ENCODE data around the gene CBLIF. TPM values are rescaled to one million over a fixed set of nuclear protein-coding genes. Genes with fewer than 3 reads are reported as not detected.

The CBLIF gene
- total RNA-seq, 1 donor from 2014 or later = not detected

DNA sequence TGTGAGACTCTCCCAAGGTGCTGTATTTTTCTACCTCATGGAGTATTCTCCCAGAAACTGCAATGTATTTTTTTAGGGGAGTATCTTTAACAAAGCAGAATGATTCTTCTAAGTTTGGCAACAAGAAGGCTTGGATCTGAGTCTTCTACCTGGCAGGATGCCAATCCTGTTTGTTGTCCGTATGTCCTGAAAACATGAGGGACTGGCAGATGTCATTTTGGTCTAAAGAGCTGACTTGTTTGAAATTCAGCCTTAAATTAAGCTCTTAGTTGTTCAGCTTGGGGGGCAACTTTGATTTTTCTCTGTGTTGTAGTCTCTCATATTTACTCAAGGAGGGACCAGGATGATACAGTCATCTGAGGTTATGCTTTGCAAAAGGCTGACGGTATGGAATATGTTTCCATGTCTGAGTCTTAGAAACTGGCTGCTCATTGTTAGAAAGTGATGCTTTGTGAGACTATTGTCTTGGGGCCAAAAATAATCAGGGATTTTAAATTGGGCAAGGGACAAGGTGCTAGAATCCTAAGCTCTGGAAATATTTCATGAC lies 44.1 kb downstream of the CBLIF start:
- intact Hi-C loops (cut with micrococcal nuclease) = no loop called here

DNA sequence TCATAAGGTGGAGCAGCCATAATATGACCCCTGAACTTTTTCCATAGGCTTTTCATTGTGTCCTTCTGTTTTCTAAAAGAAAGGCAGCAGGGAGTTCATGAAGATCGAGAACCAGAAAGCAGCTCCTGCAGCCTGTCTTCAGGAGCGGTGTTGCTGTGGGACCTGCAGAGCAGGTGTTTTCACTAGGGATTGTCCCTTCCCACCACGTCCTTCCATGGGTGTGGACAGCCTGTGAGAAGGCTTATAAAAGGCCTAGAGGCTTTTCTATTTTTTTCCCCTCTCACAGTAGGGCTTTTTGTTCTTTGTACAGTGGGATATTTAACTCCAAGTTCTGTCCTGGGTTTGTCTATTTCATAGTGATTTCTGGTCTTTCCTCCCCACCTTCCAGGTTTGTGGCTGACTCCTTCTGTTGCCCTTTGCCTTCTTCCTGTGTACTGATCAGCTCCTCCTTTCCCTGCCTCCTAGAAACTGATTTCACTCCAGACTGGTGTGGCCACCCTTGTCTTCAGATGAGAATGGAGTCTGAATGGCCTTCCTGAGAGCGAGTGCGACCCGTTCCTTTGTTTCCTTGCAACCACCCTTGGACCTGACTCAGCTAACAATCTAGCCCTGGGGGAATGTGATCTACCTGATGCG lies 44.8 kb downstream of the CBLIF start:
- intact Hi-C loops (cut with micrococcal nuclease) = no loop called here

DNA sequence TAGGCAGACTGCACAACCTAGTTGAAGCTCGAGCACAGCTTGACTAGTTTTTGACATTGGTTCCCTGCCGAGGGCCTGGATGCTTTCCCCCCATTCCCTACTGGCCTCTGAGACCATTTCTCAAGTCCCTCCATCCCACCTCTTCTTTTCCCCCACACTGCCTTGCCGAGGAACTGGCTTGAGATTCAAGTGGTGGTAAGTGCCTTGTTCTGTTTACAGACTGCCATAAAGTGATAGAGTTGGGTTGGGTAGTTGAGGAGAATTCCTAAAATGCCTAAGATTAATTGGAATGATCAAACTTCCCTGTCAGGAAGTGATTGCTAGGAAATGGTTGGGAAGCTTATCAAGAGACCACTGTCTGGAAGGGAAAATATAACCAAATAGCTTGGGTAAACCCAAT lies 50.9 kb downstream of the CBLIF start:
- intact Hi-C loops (cut with micrococcal nuclease) = no loop called here

DNA sequence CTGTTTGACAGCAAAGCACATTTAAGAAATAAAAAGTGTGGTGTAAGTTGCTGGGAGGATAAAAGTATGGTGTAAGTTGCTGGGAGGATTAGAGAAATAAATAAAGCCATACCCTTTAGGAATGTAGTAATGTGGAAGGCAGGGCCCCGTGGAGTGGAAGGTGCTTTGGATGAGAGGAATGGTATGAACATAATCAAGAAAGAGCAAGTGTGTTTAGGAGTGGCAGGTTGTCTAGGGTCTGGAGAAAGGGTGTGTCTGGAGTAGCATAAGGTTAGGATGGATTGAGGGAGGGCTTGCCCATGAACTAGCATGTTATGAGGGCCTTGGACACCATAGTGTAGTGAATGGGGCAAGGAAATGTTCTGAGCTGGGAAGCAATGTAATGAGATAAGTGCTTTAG lies 52.8 kb downstream of the CBLIF start:
- intact Hi-C loops (cut with micrococcal nuclease) = no loop called here

DNA sequence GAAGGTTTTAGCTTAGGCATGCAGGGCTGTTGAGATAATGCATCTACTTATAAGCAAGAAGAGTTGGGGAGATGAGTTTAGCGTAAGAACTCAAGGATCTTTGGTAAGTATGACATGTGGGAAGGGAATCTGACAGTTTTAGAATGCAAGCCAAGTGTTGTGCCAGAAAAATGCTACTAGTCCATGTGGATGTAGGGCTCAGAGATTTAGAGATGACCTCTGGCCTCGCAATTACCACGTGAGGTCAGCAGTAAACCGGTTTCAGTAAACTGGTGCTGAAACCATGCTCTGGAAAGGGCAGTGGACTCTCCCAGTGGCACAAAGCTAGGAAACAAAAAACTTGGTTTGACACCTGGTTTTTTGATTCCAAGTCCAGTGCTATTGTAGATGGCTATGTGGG lies 53.7 kb downstream of the CBLIF start:
- intact Hi-C loops (cut with micrococcal nuclease) = no loop called here

DNA sequence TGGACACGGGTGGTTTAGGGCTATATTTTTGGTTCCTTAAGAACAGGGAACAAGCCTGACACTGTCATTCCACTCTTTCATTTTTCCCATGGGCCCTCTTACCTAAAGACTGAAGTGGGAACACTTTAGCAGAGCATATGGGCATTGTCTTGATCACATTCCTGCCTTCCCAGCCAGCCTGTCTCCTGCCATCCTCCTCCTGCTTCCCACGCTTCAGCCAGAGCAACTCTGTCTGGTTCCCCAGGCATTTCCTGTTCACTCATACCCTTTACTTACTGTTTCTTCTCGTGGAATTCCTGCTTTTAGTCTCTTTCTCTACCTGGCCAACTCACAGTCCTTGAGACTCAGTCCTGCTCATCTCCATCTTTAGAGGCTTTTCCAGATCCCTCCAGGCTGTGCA lies 57.5 kb downstream of the CBLIF start:
- intact Hi-C loops (cut with micrococcal nuclease) = loop anchor here (2.0 kb wide), 1 partner anchor 15 kb away; no protein-coding TSS in a partner anchor

DNA sequence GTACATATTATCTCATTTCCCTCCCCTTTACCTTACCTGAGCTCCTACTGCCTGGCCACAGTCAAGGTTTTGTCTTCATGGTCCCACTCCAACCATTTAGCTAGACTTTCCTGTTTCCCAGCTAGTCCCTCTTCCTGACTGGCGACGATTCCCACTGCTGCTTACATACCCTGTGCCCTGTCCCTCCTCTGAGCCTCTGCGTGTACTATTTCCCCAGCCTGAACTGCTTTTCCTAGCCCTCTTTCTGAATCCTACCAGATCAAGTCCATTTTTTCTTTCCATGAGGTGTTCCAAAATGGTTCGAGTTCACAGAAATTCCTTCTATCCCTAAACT lies 58.1 kb downstream of the CBLIF start:
- intact Hi-C loops (cut with micrococcal nuclease) = no loop called here

DNA sequence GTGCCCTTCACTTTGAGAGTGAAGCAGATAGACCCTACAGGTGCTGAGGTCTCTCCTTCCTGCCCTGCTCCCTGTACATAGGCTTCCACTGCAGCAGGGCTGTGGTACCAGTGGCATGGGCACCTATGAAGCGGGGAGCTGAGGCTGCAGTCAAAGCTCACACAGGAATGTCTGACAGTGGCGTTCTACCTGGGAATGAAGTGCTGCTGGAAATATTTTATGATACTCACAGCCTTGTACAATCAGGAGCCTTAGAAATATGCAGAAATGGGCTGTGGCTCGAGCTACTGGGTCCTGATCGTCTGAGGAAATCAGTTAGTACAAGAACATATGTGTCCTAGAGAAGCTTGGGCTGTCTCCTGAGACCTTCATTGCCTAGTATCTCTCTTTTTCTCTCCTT lies 59.5 kb downstream of the CBLIF start:
- intact Hi-C loops (cut with micrococcal nuclease) = loop anchor here (2.0 kb wide), 1 partner anchor 17 kb away; no protein-coding TSS in a partner anchor

DNA sequence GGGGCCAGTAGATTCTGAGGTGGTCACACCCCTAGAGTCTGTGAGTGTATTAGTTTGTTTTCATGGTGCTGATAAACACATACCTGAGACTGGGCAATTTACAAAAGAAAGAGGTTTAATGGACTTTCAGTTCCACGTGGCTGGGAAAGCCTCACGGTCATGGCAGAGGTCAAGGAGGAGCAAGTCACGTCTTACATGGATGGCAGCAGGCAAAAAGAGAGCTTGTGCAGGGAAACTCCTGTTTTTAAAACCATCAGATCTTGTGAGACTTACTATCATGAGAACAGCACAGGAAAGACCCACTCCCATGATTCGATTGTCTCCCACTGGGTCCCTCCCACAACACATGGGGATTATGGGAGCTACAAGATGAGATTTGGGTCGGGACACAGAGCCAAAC lies 60.9 kb downstream of the CBLIF start:
- intact Hi-C loops (cut with micrococcal nuclease) = loop anchor here (2.0 kb wide), 1 partner anchor 18 kb away; no protein-coding TSS in a partner anchor

DNA sequence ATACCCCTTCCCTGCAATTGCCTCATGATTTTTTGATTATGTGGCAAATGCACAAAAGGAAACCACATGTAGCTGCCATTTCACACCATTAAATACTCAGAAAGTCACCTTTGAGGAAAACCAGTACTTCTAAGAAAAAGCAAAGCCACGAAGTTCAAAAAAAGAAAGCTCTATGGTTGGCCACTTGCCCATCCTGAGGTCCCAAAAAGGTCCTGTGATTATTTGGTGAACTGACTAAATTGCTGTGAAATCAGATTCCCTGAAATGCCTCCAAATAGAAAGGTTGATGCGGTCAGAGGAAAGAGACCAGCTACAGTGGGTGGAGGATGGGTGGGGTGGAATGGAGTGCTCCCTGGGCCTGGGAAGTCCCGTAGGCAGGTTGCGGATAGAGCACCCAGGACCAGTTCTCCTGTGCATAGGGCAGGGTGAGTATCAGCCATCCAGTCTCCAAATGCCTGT lies 61.6 kb downstream of the CBLIF start:
- intact Hi-C loops (cut with micrococcal nuclease) = loop anchor here (1.0 to 2.0 kb wide), 4 partner anchors 11 to 29 kb away; no protein-coding TSS in a partner anchor

DNA sequence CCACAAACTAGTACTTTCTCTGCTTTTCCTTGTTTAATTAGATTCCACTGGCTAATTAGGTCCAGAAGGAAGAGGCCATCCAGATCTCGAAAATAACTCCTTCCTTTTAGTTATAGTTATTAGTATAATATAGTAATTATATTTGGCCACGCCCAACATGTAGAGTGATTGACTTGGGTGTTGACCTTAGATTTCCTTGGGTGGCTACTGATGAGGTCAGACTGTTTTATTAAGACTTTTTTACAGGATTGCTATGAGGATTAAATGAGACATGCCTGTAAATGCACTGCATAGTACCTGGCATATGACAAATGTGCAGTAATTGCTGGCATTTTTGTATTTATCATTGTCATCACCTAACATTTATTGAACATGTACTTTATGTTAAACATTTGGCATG lies 63.2 kb downstream of the CBLIF start:
- intact Hi-C loops (cut with micrococcal nuclease) = no loop called here

DNA sequence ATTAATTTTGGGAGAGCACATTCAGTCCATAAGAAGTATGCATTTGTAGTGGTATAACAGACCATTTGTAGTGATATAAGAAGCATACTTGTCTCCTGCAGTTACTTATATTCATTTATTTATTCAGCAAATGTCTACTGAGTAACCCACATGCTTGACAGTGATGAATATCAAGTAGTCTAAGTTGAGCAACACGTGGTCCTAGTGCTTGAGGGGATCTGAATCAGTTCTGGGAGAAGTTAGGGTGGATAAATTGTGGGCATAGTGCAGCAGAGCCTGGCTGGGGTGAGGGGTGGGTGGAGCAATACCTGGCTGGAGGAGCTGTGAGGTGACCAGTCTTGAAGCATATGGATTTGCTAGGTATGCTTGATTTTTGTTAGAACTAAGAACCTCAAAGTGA lies 65.8 kb downstream of the CBLIF start:
- intact Hi-C loops (cut with micrococcal nuclease) = no loop called here

Other genes with a start within 250 kb of the CBLIF start
- gene OSBP, start 229.7 kb downstream of the CBLIF start, total RNA-seq = 39.8 and 45.7 TPM in 2 replicates
- 57.6 and 60.8 TPM in 2 replicates for gene PATL1, start 176.5 kb downstream of the CBLIF start, total RNA-seq
- gene OR10V1, start 131.7 kb downstream of the CBLIF start, total RNA-seq = not detected in 2 replicates
- 88.0 and 94.7 TPM in 2 replicates for gene STX3, start 90.1 kb downstream of the CBLIF start, total RNA-seq
- gene MRPL16, start 34.7 kb downstream of the CBLIF start, total RNA-seq = 67.0 and 68.2 TPM in 2 replicates
- gene TCN1, start 21.0 kb upstream of the CBLIF start, total RNA-seq = not detected in 2 replicates
- gene OOSP3, start 33.3 kb upstream of the CBLIF start, total RNA-seq = not detected in 2 replicates
- 0.27 TPM in 1 of 2 replicates, not detected in the other for gene OOSP1, start 92.9 kb upstream of the CBLIF start, total RNA-seq
- not detected in 2 replicates for gene OOSP4A, start 118.5 kb upstream of the CBLIF start, total RNA-seq
- gene OOSP4B, start 171.7 kb upstream of the CBLIF start, total RNA-seq = not detected in 2 replicates
- not detected in 2 replicates for gene OOSP2, start 194.9 kb upstream of the CBLIF start, total RNA-seq
- not detected in 2 replicates for gene MS4A3, start 211.2 kb upstream of the CBLIF start, total RNA-seq
- gene MS4A2, start 243.2 kb upstream of the CBLIF start, total RNA-seq = not detected in 2 replicates